HepG2 (cell line): Measurements from ENCODE around the gene PAPOLB. TPM values are rescaled to one million over a fixed set of nuclear protein-coding genes. Genes with fewer than 3 reads are reported as not detected.

Experiments
- BCL3 ChIP-seq: sonication (generic); formaldehyde crosslinking; IDR thresholded peaks from 2 replicates; pipeline ENCODE4 v1.5.1; 2020; ENCODE audit warnings: mild to moderate bottlenecking, missing genetic modification reagents, moderate library complexity
- ERF ChIP-seq: IDR thresholded peaks from 2 replicates; pipeline ENCODE4 v1.6.1; 2018; ENCODE audit warnings: missing biosample characterization, missing genetic modification reagents
- MXI1 ChIP-seq: IDR thresholded peaks from 3 replicates; pipeline ENCODE4 v1.6.1; 2012; ENCODE audit warnings: low read depth, low read length, inconsistent platforms, borderline replicate concordance
- PBX3 ChIP-seq: sonication (generic); formaldehyde crosslinking; IDR thresholded peaks from 2 replicates; pipeline ENCODE4 v1.8.1; 2023; ENCODE audit warnings: missing genetic modification reagents, inconsistent platforms, borderline replicate concordance
- PPARG ChIP-seq: conservative IDR thresholded peaks from 2 replicates; pipeline ENCODE4 v1.6.1; 2016; ENCODE audit warnings: missing biosample characterization, missing genetic modification reagents
- RBM39 ChIP-seq: fragments of 200-400 bp; formaldehyde crosslinking; IDR thresholded peaks from one replicate; pipeline ENCODE4 v1.6.1; 2018; ENCODE audit warnings: antibody characterized with exemption, mild to moderate bottlenecking, low read depth, low read length; ENCODE audit not compliant: poor library complexity, severe bottlenecking
- TAF1 ChIP-seq: sonication (generic); formaldehyde crosslinking; IDR thresholded peaks from 2 replicates; pipeline ENCODE4 v1.4.0; 2020; ENCODE audit warnings: missing genetic modification reagents
- TBX2 ChIP-seq: sonication (generic); formaldehyde crosslinking; IDR thresholded peaks from 2 replicates; pipeline ENCODE4 v1.5.0; 2020; ENCODE audit warnings: missing genetic modification reagents, mild to moderate bottlenecking, borderline replicate concordance
- U2AF2 ChIP-seq: fragments of 200-400 bp; formaldehyde crosslinking; IDR thresholded peaks from 2 replicates; pipeline ENCODE4 v1.6.1; 2017; ENCODE audit warnings: low read depth, mild to moderate bottlenecking, low read length
- ZBTB25 ChIP-seq: IDR thresholded peaks from 2 replicates; pipeline ENCODE4 v1.6.1; 2018; ENCODE audit warnings: missing genetic modification reagents
- ZBTB3 ChIP-seq: sonication (generic); formaldehyde crosslinking; IDR thresholded peaks from 2 replicates; pipeline ENCODE4 v1.4.0; 2020; ENCODE audit warnings: low read depth, mild to moderate bottlenecking, moderate library complexity, missing genetic modification reagents, borderline replicate concordance
- ZMYM4 ChIP-seq: sonication (generic); formaldehyde crosslinking; IDR thresholded peaks from 2 replicates; pipeline ENCODE4 v1.8.1; 2023; ENCODE audit warnings: mild to moderate bottlenecking, missing genetic modification reagents
- ZNF256 ChIP-seq: sonication (generic); formaldehyde crosslinking; conservative IDR thresholded peaks from 2 replicates; pipeline ENCODE4 v1.4.0; 2020; ENCODE audit warnings: missing genetic modification reagents
- ZNF44 ChIP-seq: sonication (generic); formaldehyde crosslinking; IDR thresholded peaks from 2 replicates; pipeline ENCODE4 v1.5.1; 2020; ENCODE audit warnings: mild to moderate bottlenecking, missing genetic modification reagents
- ZNF709 ChIP-seq: sonication (generic); formaldehyde crosslinking; IDR thresholded peaks from 2 replicates; pipeline ENCODE4 v1.5.0; 2020; ENCODE audit warnings: mild to moderate bottlenecking, missing genetic modification reagents
- polyA plus RNA-seq, 8 experiments: library from polyadenylated mRNA; depleted of rRNA in 3 of 8; stranded (reverse) in 7 of 8; unstranded in 1 of 8; fragments of >200 nt; fragmentation: Illumina TruSeq in 4 of 8; extraction: Trizol in 4 of 8; gene quantifications; 2 replicates each; pipeline versions ENCODE4 v1.2.1 to v1.2.3, GENCODE V29; 2011 to 2016; ENCODE audit warnings: low read depth in 4 of 8, missing spikeins in 1 of 8, mixed read lengths in 1 of 8; ENCODE audit not compliant: insufficient read depth in 1 of 8
- total RNA-seq, 5 experiments: library from RNA; depleted of rRNA; stranded (reverse); fragments of >200 nt; fragmentation: Illumina TruSeq; extraction: Trizol; gene quantifications; 2 replicates each; pipeline ENCODE4 v1.2.3, GENCODE V29; 2016; ENCODE audit warnings: low read depth in 1 of 5
- TF ChIP-seq, protein P1 (sequence below): sonication (generic); formaldehyde crosslinking; IDR thresholded peaks from 2 replicates; pipeline ENCODE4 v1.4.0; 2020; ENCODE audit warnings: mild to moderate bottlenecking, missing genetic modification reagents
- TF ChIP-seq, protein P2 (sequence below): sonication (generic); formaldehyde crosslinking; IDR thresholded peaks from 2 replicates; pipeline ENCODE4 v1.9.0; 2022; ENCODE audit warnings: missing genetic modification reagents, mild to moderate bottlenecking, borderline replicate concordance
- TF ChIP-seq, protein P3 (sequence below): IDR thresholded peaks from 2 replicates; pipeline ENCODE4 v1.6.1; 2012; ENCODE audit warnings: inconsistent platforms

Gene PAPOLB
- total and polyA plus RNA-seq, 2 of the 13 experiments (the other 11 are each of a cell fraction or from before 2014, with no cell fraction given): not detected

GRCh38 chr7:4883372-4884144 lies 21.7 kb upstream of the PAPOLB start, which contains the start of gene RADIL (continued):
- TF ChIP-seq, protein P1, sequence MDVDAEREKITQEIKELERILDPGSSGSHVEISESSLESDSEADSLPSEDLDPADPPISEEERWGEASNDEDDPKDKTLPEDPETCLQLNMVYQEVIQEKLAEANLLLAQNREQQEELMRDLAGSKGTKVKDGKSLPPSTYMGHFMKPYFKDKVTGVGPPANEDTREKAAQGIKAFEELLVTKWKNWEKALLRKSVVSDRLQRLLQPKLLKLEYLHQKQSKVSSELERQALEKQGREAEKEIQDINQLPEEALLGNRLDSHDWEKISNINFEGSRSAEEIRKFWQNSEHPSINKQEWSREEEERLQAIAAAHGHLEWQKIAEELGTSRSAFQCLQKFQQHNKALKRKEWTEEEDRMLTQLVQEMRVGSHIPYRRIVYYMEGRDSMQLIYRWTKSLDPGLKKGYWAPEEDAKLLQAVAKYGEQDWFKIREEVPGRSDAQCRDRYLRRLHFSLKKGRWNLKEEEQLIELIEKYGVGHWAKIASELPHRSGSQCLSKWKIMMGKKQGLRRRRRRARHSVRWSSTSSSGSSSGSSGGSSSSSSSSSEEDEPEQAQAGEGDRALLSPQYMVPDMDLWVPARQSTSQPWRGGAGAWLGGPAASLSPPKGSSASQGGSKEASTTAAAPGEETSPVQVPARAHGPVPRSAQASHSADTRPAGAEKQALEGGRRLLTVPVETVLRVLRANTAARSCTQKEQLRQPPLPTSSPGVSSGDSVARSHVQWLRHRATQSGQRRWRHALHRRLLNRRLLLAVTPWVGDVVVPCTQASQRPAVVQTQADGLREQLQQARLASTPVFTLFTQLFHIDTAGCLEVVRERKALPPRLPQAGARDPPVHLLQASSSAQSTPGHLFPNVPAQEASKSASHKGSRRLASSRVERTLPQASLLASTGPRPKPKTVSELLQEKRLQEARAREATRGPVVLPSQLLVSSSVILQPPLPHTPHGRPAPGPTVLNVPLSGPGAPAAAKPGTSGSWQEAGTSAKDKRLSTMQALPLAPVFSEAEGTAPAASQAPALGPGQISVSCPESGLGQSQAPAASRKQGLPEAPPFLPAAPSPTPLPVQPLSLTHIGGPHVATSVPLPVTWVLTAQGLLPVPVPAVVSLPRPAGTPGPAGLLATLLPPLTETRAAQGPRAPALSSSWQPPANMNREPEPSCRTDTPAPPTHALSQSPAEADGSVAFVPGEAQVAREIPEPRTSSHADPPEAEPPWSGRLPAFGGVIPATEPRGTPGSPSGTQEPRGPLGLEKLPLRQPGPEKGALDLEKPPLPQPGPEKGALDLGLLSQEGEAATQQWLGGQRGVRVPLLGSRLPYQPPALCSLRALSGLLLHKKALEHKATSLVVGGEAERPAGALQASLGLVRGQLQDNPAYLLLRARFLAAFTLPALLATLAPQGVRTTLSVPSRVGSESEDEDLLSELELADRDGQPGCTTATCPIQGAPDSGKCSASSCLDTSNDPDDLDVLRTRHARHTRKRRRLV (CRISPR knock-in tag): no peak
- no peak for TF ChIP-seq TAF1 (CRISPR knock-in tag)
- peak; percentile 44; the same call in 1 of the 3 replicates for TF ChIP-seq MXI1
- no peak for TF ChIP-seq U2AF2
- no peak for TF ChIP-seq ZNF44
- TF ChIP-seq ZNF709 (CRISPR knock-in tag): no peak
- no peak for TF ChIP-seq ZNF256
- no peak for TF ChIP-seq PPARG (CRISPR knock-in tag)
- TF ChIP-seq, protein P2, sequence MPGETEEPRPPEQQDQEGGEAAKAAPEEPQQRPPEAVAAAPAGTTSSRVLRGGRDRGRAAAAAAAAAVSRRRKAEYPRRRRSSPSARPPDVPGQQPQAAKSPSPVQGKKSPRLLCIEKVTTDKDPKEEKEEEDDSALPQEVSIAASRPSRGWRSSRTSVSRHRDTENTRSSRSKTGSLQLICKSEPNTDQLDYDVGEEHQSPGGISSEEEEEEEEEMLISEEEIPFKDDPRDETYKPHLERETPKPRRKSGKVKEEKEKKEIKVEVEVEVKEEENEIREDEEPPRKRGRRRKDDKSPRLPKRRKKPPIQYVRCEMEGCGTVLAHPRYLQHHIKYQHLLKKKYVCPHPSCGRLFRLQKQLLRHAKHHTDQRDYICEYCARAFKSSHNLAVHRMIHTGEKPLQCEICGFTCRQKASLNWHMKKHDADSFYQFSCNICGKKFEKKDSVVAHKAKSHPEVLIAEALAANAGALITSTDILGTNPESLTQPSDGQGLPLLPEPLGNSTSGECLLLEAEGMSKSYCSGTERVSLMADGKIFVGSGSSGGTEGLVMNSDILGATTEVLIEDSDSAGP (CRISPR knock-in tag): peak; percentile 40; the same call in 1 of the 2 replicates
- TF ChIP-seq, protein P3, sequence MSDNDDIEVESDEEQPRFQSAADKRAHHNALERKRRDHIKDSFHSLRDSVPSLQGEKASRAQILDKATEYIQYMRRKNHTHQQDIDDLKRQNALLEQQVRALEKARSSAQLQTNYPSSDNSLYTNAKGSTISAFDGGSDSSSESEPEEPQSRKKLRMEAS: peak; percentile 67
- TF ChIP-seq PBX3 (CRISPR knock-in tag): no peak
- TF ChIP-seq ERF (CRISPR knock-in tag): peak; percentile 45; the same call in 1 of the 2 replicates
- no peak for TF ChIP-seq ZBTB3 (CRISPR knock-in tag)
- TF ChIP-seq ZBTB25 (CRISPR knock-in tag): no peak
- no peak for TF ChIP-seq RBM39
- peak; percentile 78 for TF ChIP-seq ZMYM4 (CRISPR knock-in tag)
- peak; percentile 49; the same call in 1 of the 2 replicates for TF ChIP-seq BCL3 (CRISPR knock-in tag)
- TF ChIP-seq TBX2: no peak
